GM23338 (cell line): Measurements from ENCODE around the gene DCHS1. TPM values are rescaled to one million over a fixed set of nuclear protein-coding genes. Genes with fewer than 3 reads are reported as not detected.

Source experiments
- ATAC-seq: fragments of 200-7000 bp; cut with Tn5 transposase; 3 replicates; pipeline ENCODE4 v1.9.1; 2020
- DNase-seq: peaks from one replicate; pipeline ENCODE4 v3.0.0-alpha.2; 2015; ENCODE audit warnings: low spot score
- H2AFZ ChIP-seq: fragments of 200-600 bp; sonication (generic); 2 replicates; pipeline ENCODE4 v1.8.0; 2016; ENCODE audit warnings: antibody characterized with exemption, mild to moderate bottlenecking, moderate library complexity
- H3F3A ChIP-seq: fragments of 200-600 bp; sonication (generic); replicated peaks from 2 replicates; pipeline ENCODE4 v1.8.0; 2017; ENCODE audit warnings: antibody characterized with exemption, mixed run types, low read depth
- H3K27ac ChIP-seq: fragments of 200-600 bp; sonication (generic); 2 replicates; pipeline ENCODE4 v1.6.1; 2016; ENCODE audit warnings: low read depth
- H3K27me3 ChIP-seq: fragments of 200-600 bp; sonication (generic); 2 replicates; pipeline ENCODE4 v1.8.0; 2016; ENCODE audit warnings: mild to moderate bottlenecking, mixed run types, moderate library complexity; ENCODE audit not compliant: insufficient read depth
- H3K36me3 ChIP-seq: fragments of 200-600 bp; sonication (generic); 2 replicates; pipeline ENCODE4 v1.8.0; 2016; ENCODE audit warnings: mild to moderate bottlenecking; ENCODE audit not compliant: insufficient read depth
- H3K4me1 ChIP-seq: fragments of 200-600 bp; sonication (generic); 2 replicates; pipeline ENCODE4 v1.8.0; 2016; ENCODE audit warnings: mild to moderate bottlenecking, moderate library complexity; ENCODE audit not compliant: insufficient read depth
- H3K4me2 ChIP-seq: fragments of 200-600 bp; sonication (generic); 2 replicates; pipeline ENCODE4 v1.7.1; 2017; ENCODE audit warnings: mixed run types
- H3K4me3 ChIP-seq: fragments of 200-600 bp; sonication (generic); 2 replicates; pipeline ENCODE4 v1.6.1; 2016; ENCODE audit warnings: mixed run types
- H3K79me2 ChIP-seq: fragments of 200-600 bp; sonication (generic); replicated peaks from 2 replicates; pipeline ENCODE4 v1.8.0; 2017; ENCODE audit warnings: mild to moderate bottlenecking; ENCODE audit not compliant: insufficient read depth
- H3K9me2 ChIP-seq: fragments of 200-600 bp; sonication (generic); 2 replicates; pipeline ENCODE4 v1.8.0; 2017; ENCODE audit not compliant: insufficient read depth
- H4K20me1 ChIP-seq: fragments of 200-600 bp; sonication (generic); replicated peaks from 2 replicates; pipeline ENCODE4 v1.8.0; 2017; ENCODE audit warnings: mild to moderate bottlenecking; ENCODE audit not compliant: insufficient read depth
- H3K27ac Mint-ChIP-seq: 2 replicates; pipeline ENCODE4 v1.8.0; 2020; ENCODE audit warnings: inconsistent platforms, mild to moderate bottlenecking, moderate library complexity, mixed read lengths
- H3K27me3 Mint-ChIP-seq: 3 replicates; pipeline ENCODE4 v1.8.0; 2022; ENCODE audit warnings: low read depth, mild to moderate bottlenecking, moderate library complexity, mixed read lengths, inconsistent platforms; ENCODE audit not compliant: insufficient read depth, poor library complexity
- H3K36me3 Mint-ChIP-seq: 3 replicates; pipeline ENCODE4 v1.8.0; 2021; ENCODE audit warnings: low read depth, mild to moderate bottlenecking, inconsistent platforms, moderate library complexity, mixed read lengths
- H3K4me1 Mint-ChIP-seq: 3 replicates; pipeline ENCODE4 v1.8.0; 2020; ENCODE audit warnings: mild to moderate bottlenecking, inconsistent platforms, mixed read lengths
- H3K4me3 Mint-ChIP-seq: 3 replicates; pipeline ENCODE4 v1.8.0; 2021; ENCODE audit warnings: moderate library complexity, mild to moderate bottlenecking, inconsistent platforms, mixed read lengths
- H3K9me3 Mint-ChIP-seq: 3 replicates; pipeline ENCODE4 v1.8.0; 2020; ENCODE audit warnings: moderate library complexity, mild to moderate bottlenecking, inconsistent platforms, mixed read lengths
- EZH2phosphoT487 ChIP-seq: fragments of 200-600 bp; sonication (generic); IDR thresholded peaks from one replicate; pipeline ENCODE4 v1.8.1; 2018; ENCODE audit warnings: antibody characterized with exemption; ENCODE audit not compliant: unreplicated experiment
- JUNB ChIP-seq: IDR thresholded peaks from one replicate; pipeline ENCODE4 v1.6.1; 2016; ENCODE audit warnings: antibody characterized with exemption; ENCODE audit not compliant: unreplicated experiment
- POLR2AphosphoS5 ChIP-seq: IDR thresholded peaks from 2 replicates; pipeline ENCODE4 v1.6.1; 2016; ENCODE audit warnings: antibody characterized with exemption, low read depth
- STAT1 ChIP-seq: IDR thresholded peaks from one replicate; pipeline ENCODE4 v1.6.1; 2016; ENCODE audit warnings: antibody characterized with exemption; ENCODE audit not compliant: unreplicated experiment
- ZNF114 ChIP-seq: fragments of 250-450 bp; sonication (Bioruptor Pico); IDR thresholded peaks from 2 replicates; pipeline ENCODE4 v1.5.0; 2020; ENCODE audit warnings: mild to moderate bottlenecking, moderate library complexity
- ZNF331 ChIP-seq: fragments of 250-450 bp; sonication (Bioruptor Pico); IDR thresholded peaks from 2 replicates; pipeline ENCODE4 v1.5.0; 2020; ENCODE audit warnings: low read depth, mild to moderate bottlenecking, moderate library complexity
- polyA plus RNA-seq: library from polyadenylated mRNA; unstranded; fragments of >200 nt; fragmentation: Nextera tagmentation; extraction: Ambion mirVana; gene quantifications from 2 replicates; pipeline ENCODE4 v1.2.1, GENCODE V29; 2016
- total RNA-seq: library from RNA; depleted of rRNA; stranded (reverse); fragments of >200 nt; shearing (Covaris generic); gene quantifications from 2 replicates; pipeline ENCODE4 v1.2.3, GENCODE V29; 2014
- TF ChIP-seq, protein P1 (sequence below): fragments of 250-450 bp; sonication (Bioruptor Pico); IDR thresholded peaks from 2 replicates; pipeline ENCODE4 v1.5.0; 2020; ENCODE audit warnings: mild to moderate bottlenecking, moderate library complexity

Gene DCHS1
- total and polyA plus RNA-seq, 2 experiments from 2014 or later = 2.3 to 20.7 TPM

DNA sequence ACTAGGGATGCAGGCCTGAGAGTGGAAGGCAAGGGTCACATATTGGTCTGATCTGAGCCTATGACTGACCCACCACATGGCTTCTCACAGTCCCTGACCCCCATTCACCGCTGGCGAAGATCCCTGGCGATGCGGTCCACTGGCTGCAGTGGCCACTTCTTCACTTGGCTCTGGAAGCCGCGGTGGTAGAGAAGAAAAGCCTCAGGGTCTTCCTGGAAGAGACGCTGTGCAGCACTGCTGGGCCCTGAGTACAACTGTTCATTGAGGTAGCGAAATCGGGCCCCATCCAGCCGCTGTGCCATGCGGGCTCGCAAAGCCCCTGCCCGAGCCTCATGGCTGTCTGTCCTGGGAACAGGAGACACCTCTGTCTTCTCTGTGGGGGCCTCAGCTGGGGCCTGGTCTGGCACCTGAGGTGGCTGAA lies 54.6 kb downstream of the DCHS1 start (continued):
- no peak for TF ChIP-seq ZNF114

DNA sequence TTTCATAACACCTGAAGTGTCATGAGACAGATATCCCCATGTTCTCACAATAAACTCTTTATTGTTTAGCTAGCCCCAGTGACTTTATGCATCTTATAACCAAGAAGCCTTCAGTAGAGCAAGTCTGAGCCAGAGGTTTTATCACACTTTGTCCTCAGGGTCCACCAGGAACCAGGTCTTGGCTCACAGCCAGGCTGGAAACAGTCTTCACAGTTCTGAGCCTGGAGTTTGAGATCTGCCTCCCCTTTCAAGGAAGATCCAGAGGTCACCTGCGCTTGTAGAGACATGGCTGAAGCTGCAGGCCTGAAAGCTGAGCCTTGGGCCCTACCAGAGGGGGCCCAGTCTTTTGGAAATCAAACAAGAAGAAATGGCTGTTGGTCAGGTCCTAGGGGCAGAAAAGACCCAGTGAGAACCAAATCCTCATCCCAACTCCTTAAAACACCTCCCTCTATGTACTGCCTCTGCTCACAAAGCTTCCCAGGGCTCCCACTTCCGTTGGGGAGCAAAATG lies 55.7 kb downstream of the DCHS1 start:
- Histone ChIP-seq H3K27me3 (no peaks in the 10 kb centered on the region), H3K9me2 (no peaks in the 10 kb centered on the region), H3K36me3 (peaks cover 6% of the 10 kb centered on the region; the same call in 1 of the 2 replicates), H3F3A (peaks cover 6% of the 10 kb centered on the region; the same call in 1 of the 2 replicates), H4K20me1 (no peaks in the 10 kb centered on the region; the same call in 1 of the 2 replicates), H2AFZ (no peak overlapping the region), H3K27ac (no peak overlapping the region), H3K79me2 (peaks cover 27% of the 10 kb centered on the region), H3K4me2 (no peak overlapping the region), H3K4me1 (peaks cover 6% of the 10 kb centered on the region), H3K4me3 (no peak overlapping the region)
- DNase-seq = no peak
- no peak for TF ChIP-seq ZNF114
- no peak for TF ChIP-seq JUNB
- no peak for TF ChIP-seq STAT1
- no peak for TF ChIP-seq ZNF331 (CRISPR knock-in tag)
- TF ChIP-seq, protein P1, sequence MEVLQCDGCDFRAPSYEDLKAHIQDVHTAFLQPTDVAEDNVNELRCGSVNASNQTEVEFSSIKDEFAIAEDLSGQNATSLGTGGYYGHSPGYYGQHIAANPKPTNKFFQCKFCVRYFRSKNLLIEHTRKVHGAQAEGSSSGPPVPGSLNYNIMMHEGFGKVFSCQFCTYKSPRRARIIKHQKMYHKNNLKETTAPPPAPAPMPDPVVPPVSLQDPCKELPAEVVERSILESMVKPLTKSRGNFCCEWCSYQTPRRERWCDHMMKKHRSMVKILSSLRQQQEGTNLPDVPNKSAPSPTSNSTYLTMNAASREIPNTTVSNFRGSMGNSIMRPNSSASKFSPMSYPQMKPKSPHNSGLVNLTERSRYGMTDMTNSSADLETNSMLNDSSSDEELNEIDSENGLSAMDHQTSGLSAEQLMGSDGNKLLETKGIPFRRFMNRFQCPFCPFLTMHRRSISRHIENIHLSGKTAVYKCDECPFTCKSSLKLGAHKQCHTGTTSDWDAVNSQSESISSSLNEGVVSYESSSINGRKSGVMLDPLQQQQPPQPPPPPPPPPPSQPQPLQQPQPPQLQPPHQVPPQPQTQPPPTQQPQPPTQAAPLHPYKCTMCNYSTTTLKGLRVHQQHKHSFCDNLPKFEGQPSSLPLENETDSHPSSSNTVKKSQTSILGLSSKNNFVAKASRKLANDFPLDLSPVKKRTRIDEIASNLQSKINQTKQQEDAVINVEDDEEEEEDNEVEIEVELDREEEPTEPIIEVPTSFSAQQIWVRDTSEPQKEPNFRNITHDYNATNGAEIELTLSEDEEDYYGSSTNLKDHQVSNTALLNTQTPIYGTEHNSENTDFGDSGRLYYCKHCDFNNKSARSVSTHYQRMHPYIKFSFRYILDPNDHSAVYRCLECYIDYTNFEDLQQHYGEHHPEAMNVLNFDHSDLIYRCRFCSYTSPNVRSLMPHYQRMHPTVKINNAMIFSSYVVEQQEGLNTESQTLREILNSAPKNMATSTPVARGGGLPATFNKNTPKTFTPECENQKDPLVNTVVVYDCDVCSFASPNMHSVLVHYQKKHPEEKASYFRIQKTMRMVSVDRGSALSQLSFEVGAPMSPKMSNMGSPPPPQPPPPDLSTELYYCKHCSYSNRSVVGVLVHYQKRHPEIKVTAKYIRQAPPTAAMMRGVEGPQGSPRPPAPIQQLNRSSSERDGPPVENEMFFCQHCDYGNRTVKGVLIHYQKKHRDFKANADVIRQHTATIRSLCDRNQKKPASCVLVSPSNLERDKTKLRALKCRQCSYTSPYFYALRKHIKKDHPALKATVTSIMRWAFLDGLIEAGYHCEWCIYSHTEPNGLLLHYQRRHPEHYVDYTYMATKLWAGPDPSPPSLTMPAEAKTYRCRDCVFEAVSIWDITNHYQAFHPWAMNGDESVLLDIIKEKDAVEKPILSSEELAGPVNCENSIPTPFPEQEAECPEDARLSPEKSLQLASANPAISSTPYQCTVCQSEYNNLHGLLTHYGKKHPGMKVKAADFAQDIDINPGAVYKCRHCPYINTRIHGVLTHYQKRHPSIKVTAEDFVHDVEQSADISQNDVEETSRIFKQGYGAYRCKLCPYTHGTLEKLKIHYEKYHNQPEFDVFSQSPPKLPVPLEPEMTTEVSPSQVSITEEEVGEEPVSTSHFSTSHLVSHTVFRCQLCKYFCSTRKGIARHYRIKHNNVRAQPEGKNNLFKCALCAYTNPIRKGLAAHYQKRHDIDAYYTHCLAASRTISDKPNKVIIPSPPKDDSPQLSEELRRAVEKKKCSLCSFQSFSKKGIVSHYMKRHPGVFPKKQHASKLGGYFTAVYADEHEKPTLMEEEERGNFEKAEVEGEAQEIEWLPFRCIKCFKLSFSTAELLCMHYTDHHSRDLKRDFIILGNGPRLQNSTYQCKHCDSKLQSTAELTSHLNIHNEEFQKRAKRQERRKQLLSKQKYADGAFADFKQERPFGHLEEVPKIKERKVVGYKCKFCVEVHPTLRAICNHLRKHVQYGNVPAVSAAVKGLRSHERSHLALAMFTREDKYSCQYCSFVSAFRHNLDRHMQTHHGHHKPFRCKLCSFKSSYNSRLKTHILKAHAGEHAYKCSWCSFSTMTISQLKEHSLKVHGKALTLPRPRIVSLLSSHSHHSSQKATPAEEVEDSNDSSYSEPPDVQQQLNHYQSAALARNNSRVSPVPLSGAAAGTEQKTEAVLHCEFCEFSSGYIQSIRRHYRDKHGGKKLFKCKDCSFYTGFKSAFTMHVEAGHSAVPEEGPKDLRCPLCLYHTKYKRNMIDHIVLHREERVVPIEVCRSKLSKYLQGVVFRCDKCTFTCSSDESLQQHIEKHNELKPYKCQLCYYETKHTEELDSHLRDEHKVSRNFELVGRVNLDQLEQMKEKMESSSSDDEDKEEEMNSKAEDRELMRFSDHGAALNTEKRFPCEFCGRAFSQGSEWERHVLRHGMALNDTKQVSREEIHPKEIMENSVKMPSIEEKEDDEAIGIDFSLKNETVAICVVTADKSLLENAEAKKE = no peak
- TF ChIP-seq EZH2phosphoT487 = no peak
- no peak for TF ChIP-seq POLR2AphosphoS5
- Mint-ChIP-seq H3K4me1 (peaks cover 3% of the 10 kb centered on the region; the same call in 2 of the 3 replicates), H3K9me3 (no peaks in the 10 kb centered on the region), H3K27ac (no peak overlapping the region), H3K36me3 (peaks cover 17% of the 10 kb centered on the region), H3K27me3 (no peaks in the 10 kb centered on the region), H3K4me3 (no peak overlapping the region)
- no peak for ATAC-seq
